H1 (cell line): Measurements from ENCODE around the gene SIRT7. TPM values are rescaled to one million over a fixed set of nuclear protein-coding genes. Genes with fewer than 3 reads are reported as not detected.

Source experiments
- CTCF ChIA-PET: fragments of 300-600 bp; sonication (Branson Sonifier 250); formaldehyde crosslinking; loops from one replicate; lab custom pipeline; 2021; ENCODE audit not compliant: partially characterized antibody; lab: Charles Lee
- POLR2A ChIA-PET: fragments of 300-600 bp; sonication (Branson Sonifier 250); formaldehyde crosslinking; loops from one replicate; lab custom pipeline; 2021; ENCODE audit warnings: inconsistent platforms; ENCODE audit not compliant: partially characterized antibody; lab: Charles Lee
- DNase-seq, 2 experiments: peaks; one replicate each; pipeline versions ENCODE4 v3.0.0 to v3.0.0-alpha.2; 2010 to 2022; ENCODE audit warnings: low spot score in 2 of 2, low read depth in 1 of 2, mixed read lengths in 1 of 2
- FAIRE-seq: peaks from 2 replicates; lab custom pipeline; 2011; peaks lifted over from hg19 to GRCh38; lab: Jason Lieb, UNC
- H2AFZ ChIP-seq: 2 replicates; pipeline ENCODE4 v1.8.1; 2012; ENCODE audit warnings: low read length, inconsistent platforms
- H2AK5ac ChIP-seq: 2 replicates; pipeline ENCODE4 v1.6.1; 2013; ENCODE audit warnings: low read depth, low read length
- H2BK120ac ChIP-seq: replicated peaks from 2 replicates; pipeline ENCODE3; 2013; ENCODE audit warnings: low read depth, low read length, inconsistent platforms
- H2BK12ac ChIP-seq: 2 replicates; pipeline ENCODE4 v1.6.1; 2013; ENCODE audit warnings: low read depth, low read length
- H2BK15ac ChIP-seq: 2 replicates; pipeline ENCODE4 v1.6.1; 2013; ENCODE audit warnings: low read length
- H2BK20ac ChIP-seq: 2 replicates; pipeline ENCODE4 v1.6.1; 2013; ENCODE audit warnings: low read length
- H2BK5ac ChIP-seq: 2 replicates; pipeline ENCODE4 v1.6.1; 2013; ENCODE audit warnings: low read depth, low read length
- H3K14ac ChIP-seq: 2 replicates; pipeline ENCODE4 v1.6.1; 2013; ENCODE audit warnings: inconsistent platforms; ENCODE audit not compliant: insufficient read length
- H3K18ac ChIP-seq: 2 replicates; pipeline ENCODE4 v1.6.1; 2013; ENCODE audit warnings: low read length; ENCODE audit errors: extremely low read depth
- H3K23ac ChIP-seq: 2 replicates; pipeline ENCODE4 v1.6.1; 2013; ENCODE audit warnings: inconsistent platforms; ENCODE audit not compliant: insufficient read length
- H3K23me2 ChIP-seq: 2 replicates; pipeline ENCODE4 v1.6.1; 2013; ENCODE audit warnings: low read depth, low read length
- H3K27ac ChIP-seq: 2 replicates; pipeline ENCODE4 v1.6.1; 2011; ENCODE audit warnings: low read depth, low read length, inconsistent platforms
- H3K27me3 ChIP-seq, 4 experiments: replicated peaks in 1 of 4; 1 replicate in 1 of 4; 2 replicates in 3 of 4; pipeline versions ENCODE4 v1.6.1 to v1.8.1; 2011 to 2013; ENCODE audit warnings: low read length in 3 of 4, mild to moderate bottlenecking in 3 of 4, inconsistent platforms in 2 of 4, mixed read lengths in 2 of 4, moderate library complexity in 1 of 4; ENCODE audit not compliant: control insufficient read depth in 3 of 4, insufficient read depth in 3 of 4; ENCODE audit errors: extremely low read depth in 1 of 4
- H3K36me3 ChIP-seq, 4 experiments: 2 replicates each; pipeline versions ENCODE4 v1.6.1 to v1.8.1; 2011 to 2013; ENCODE audit warnings: mild to moderate bottlenecking in 4 of 4, low read length in 3 of 4, moderate library complexity in 2 of 4, control low read depth in 1 of 4, inconsistent platforms in 1 of 4; ENCODE audit not compliant: insufficient read depth in 4 of 4, control insufficient read depth in 2 of 4
- H3K4ac ChIP-seq: replicated peaks from 2 replicates; pipeline ENCODE3; 2013; ENCODE audit warnings: low read length, low read depth, mixed read lengths, inconsistent platforms; ENCODE audit not compliant: insufficient read length
- H3K4me1 ChIP-seq, 4 experiments: replicated peaks in 1 of 4; 1 replicate in 1 of 4; 2 replicates in 3 of 4; pipeline versions ENCODE4 v1.6.1 to v1.8.1; 2011 to 2013; ENCODE audit warnings: low read length in 3 of 4, inconsistent platforms in 2 of 4, mixed read lengths in 1 of 4; ENCODE audit not compliant: insufficient read depth in 4 of 4, control insufficient read depth in 3 of 4
- H3K4me2 ChIP-seq, 2 experiments: 2 replicates each; pipeline versions ENCODE4 v1.6.1 to v1.8.1; 2011 to 2013; ENCODE audit warnings: low read depth in 2 of 2, low read length in 2 of 2, control low read depth in 1 of 2, inconsistent platforms in 1 of 2, mild to moderate bottlenecking in 1 of 2; ENCODE audit not compliant: insufficient read depth in 1 of 2
- H3K4me3 ChIP-seq, 4 experiments: fragments of 200-600, 300-600 bp in 1 of 4; sonication (generic), shearing (Covaris generic), sonication (Bioruptor Twin) in 1 of 4; 2 replicates each; pipeline versions ENCODE4 v1.5.1 to v1.8.1; 2011 to 2016; ENCODE audit warnings: low read length in 4 of 4, low read depth in 3 of 4, control low read depth in 2 of 4, inconsistent platforms in 2 of 4, mild to moderate bottlenecking in 2 of 4, mixed read lengths in 1 of 4, moderate library complexity in 1 of 4; ENCODE audit not compliant: insufficient read depth in 2 of 4; ENCODE audit errors: extremely low read depth in 1 of 4
- H3K56ac ChIP-seq: replicated peaks from 2 replicates; pipeline ENCODE3; 2013; ENCODE audit warnings: low read depth, mild to moderate bottlenecking, mixed read lengths, low read length, inconsistent platforms; ENCODE audit not compliant: insufficient read length
- H3K79me1 ChIP-seq: 2 replicates; pipeline ENCODE4 v1.6.1; 2013; ENCODE audit warnings: low read depth, low read length, control low read depth
- H3K79me2 ChIP-seq, 2 experiments: 2 replicates each; pipeline versions ENCODE4 v1.6.1 to v1.8.1; 2012 to 2013; ENCODE audit warnings: low read length in 2 of 2, mild to moderate bottlenecking in 2 of 2, inconsistent platforms in 1 of 2; ENCODE audit not compliant: insufficient read depth in 2 of 2, control insufficient read depth in 1 of 2
- H3K9ac ChIP-seq, 4 experiments: replicated peaks in 1 of 4; 1 replicate in 1 of 4; 2 replicates in 3 of 4; pipeline versions ENCODE4 v1.6.1 to v1.8.1; 2011 to 2013; ENCODE audit warnings: low read depth in 3 of 4, low read length in 3 of 4, control low read depth in 2 of 4, mild to moderate bottlenecking in 2 of 4, moderate library complexity in 2 of 4, inconsistent platforms in 1 of 4; ENCODE audit errors: extremely low read depth in 1 of 4
- H3K9me3 ChIP-seq, 2 experiments: 2 replicates each; pipeline versions ENCODE4 v1.6.1 to v1.8.1; 2012 to 2013; ENCODE audit warnings: mild to moderate bottlenecking in 2 of 2, moderate library complexity in 2 of 2, control low read depth in 1 of 2, inconsistent platforms in 1 of 2, low read depth in 1 of 2, low read length in 1 of 2, mixed read lengths in 1 of 2; ENCODE audit not compliant: insufficient read depth in 2 of 2
- H4K20me1 ChIP-seq, 2 experiments: replicated peaks in 1 of 2; 2 replicates each; pipeline versions ENCODE3 to v1.8.1; 2011 to 2013; ENCODE audit warnings: inconsistent platforms in 2 of 2, low read length in 2 of 2, mild to moderate bottlenecking in 1 of 2; ENCODE audit not compliant: insufficient read depth in 2 of 2, control insufficient read depth in 1 of 2
- H4K5ac ChIP-seq: 2 replicates; pipeline ENCODE4 v1.6.1; 2013; ENCODE audit warnings: low read length, low read depth, mixed read lengths, inconsistent platforms; ENCODE audit not compliant: insufficient read length
- H4K8ac ChIP-seq: 2 replicates; pipeline ENCODE4 v1.8.0; 2013; ENCODE audit warnings: mild to moderate bottlenecking, moderate library complexity, low read length, inconsistent platforms; ENCODE audit not compliant: insufficient read depth; ENCODE audit errors: extremely low read depth
- H4K91ac ChIP-seq: replicated peaks from 2 replicates; pipeline ENCODE3; 2013; ENCODE audit warnings: low read length, mixed read lengths, inconsistent platforms; ENCODE audit not compliant: insufficient read length
- ATF3 ChIP-seq: IDR thresholded peaks from 2 replicates; pipeline ENCODE4 v1.6.1; 2011; ENCODE audit warnings: low read depth, mild to moderate bottlenecking, low read length; ENCODE audit not compliant: insufficient read depth
- BACH1 ChIP-seq: IDR thresholded peaks from 2 replicates; pipeline ENCODE4 v1.6.1; 2012; ENCODE audit warnings: low read length, improper control_type of control experiment
- E2F6 ChIP-seq: IDR thresholded peaks from 2 replicates; pipeline ENCODE4 v1.6.1; 2012; ENCODE audit warnings: inconsistent platforms
- EZH2 ChIP-seq: fragments of 200-600 bp; sonication (generic); IDR thresholded peaks from 2 replicates; pipeline ENCODE4 v1.7.1; 2012; ENCODE audit warnings: low read depth, mild to moderate bottlenecking, moderate library complexity, low read length, inconsistent platforms; ENCODE audit not compliant: severe bottlenecking
- HDAC6 ChIP-seq: IDR thresholded peaks from one replicate; pipeline ENCODE4 v1.7.1; 2012; ENCODE audit warnings: low read depth, mild to moderate bottlenecking, inconsistent platforms, low read length, moderate library complexity
- RBBP5 ChIP-seq: IDR thresholded peaks from 2 replicates; pipeline ENCODE4 v1.7.1; 2012; ENCODE audit warnings: low read depth, mild to moderate bottlenecking, inconsistent platforms, low read length, moderate library complexity, borderline replicate concordance
- SAP30 ChIP-seq: fragments of 300-600 bp; sonication (generic); IDR thresholded peaks from 2 replicates; pipeline ENCODE4 v1.7.1; 2012; ENCODE audit warnings: low read length, moderate library complexity, mild to moderate bottlenecking, inconsistent platforms; ENCODE audit not compliant: insufficient read depth, insufficient replicate concordance
- SIRT6 ChIP-seq: IDR thresholded peaks from one replicate; pipeline ENCODE4 v1.7.1; 2012; ENCODE audit warnings: low read length, inconsistent platforms
- WGBS, 2 experiments: shearing (Covaris generic) in 1 of 2; methylation state at CpG; one replicate each; pipeline versions ENCODE4 v1.1.6 to v1.1.7; 2013 to 2015; ENCODE audit warnings: low lambda C conversion rate in 2 of 2, mixed read lengths in 2 of 2, inconsistent platforms in 1 of 2, low coverage in 1 of 2, missing lambda C conversion rate in 1 of 2; ENCODE audit not compliant: insufficient replicate concordance in 2 of 2, insufficient coverage in 1 of 2, insufficient read length in 1 of 2; ENCODE audit errors: extremely low coverage in 1 of 2, missing lambda C conversion rate in 1 of 2; 5-methylcytosine and 5-hydroxymethylcytosine counted together
- polyA plus RNA-seq, 7 experiments: library from polyadenylated mRNA; depleted of rRNA in 3 of 7; stranded (reverse) in 5 of 7; unstranded in 2 of 7; fragments of >200 nt in 5 of 7; fragments of 200-250 nt in 2 of 7; gene quantifications; 1 replicate in 5 of 7; 2 replicates in 1 of 7; 4 replicates in 1 of 7; pipeline versions ENCODE4 v1.2.1 to v1.2.3, GENCODE V29; 2011 to 2013; ENCODE audit warnings: missing spikeins in 2 of 7, mixed read lengths in 2 of 7
- total RNA-seq: library from RNA; stranded (reverse); fragmentation: NEBNext Ultra II Directional; extraction: Animal tissue kit (Norgen Biotek cat#: 25700); gene quantifications from 2 replicates; pipeline ENCODE4 v1.2.1, GENCODE V29; 2021

The SIRT7 gene
- total and polyA plus RNA-seq, 2 of the 8 experiments (the other 6 are each of a cell fraction or from before 2014, with no cell fraction given): 5.8 to 16.6 TPM

GRCh38 chr17:81900181-81900820 lies 17.7 kb downstream of the SIRT7 start:
- Histone ChIP-seq H3K4me3 (no peak overlapping the region), H4K8ac (no peak overlapping the region), H2BK20ac (no peak overlapping the region), H3K4me1 (peaks cover 0 to 8% (median 2%) of the 10 kb centered on the region in 4 experiments; a peak in 3 of 7 replicates), H3K56ac (no peak overlapping the region), H3K79me1 (peaks cover 3% of the 10 kb centered on the region; the same call in 1 of the 2 replicates), H2BK15ac (no peak overlapping the region), H2BK5ac (no peak overlapping the region), H3K27me3 (peaks cover 0 to 22% (median 14%) of the 10 kb centered on the region in 4 experiments; a peak in 5 of 7 replicates), H2BK120ac (no peak overlapping the region), H3K14ac (no peak overlapping the region), H2AFZ (no peak overlapping the region), H4K20me1 (peaks cover 2 to 11% of the 10 kb centered on the region in 2 experiments), H2AK5ac (no peak overlapping the region), H3K23ac (no peak overlapping the region), H3K4ac (no peak overlapping the region), H3K27ac (no peak overlapping the region), H3K4me2 (no peak overlapping the region), H3K36me3 (peaks cover 3 to 21% (median 13%) of the 10 kb centered on the region in 4 experiments; a peak in 7 of 8 replicates), H3K79me2 (no peaks in the 10 kb centered on the region), H3K9ac (no peak overlapping the region), H4K5ac (no peak overlapping the region), H4K91ac (no peak overlapping the region), H3K23me2 (peaks cover 6% of the 10 kb centered on the region; the same call in 1 of the 2 replicates), H3K9me3 (no peaks in the 10 kb centered on the region), H2BK12ac (no peak overlapping the region), H3K18ac (no peak overlapping the region)
- ChIA-PET POLR2A (interaction anchor here (1.0 to 3.4 kb wide), 3 partner anchors 9 to 24 kb away, joined by 3 to 29 read pairs (median 13); partner anchors contain the start of genes ALYREF, ANAPC11 and PCYT2), CTCF (interaction anchor here (2.7 kb wide), 1 partner anchor 31 kb away, joined by 10 read pairs; no protein-coding TSS in a partner anchor)
- DNase-seq (no peak), FAIRE-seq (no peak)
- WGBS, 2 experiments: 87% methylated on average over 18 of the region's 18 CpGs; no CpG with 5 or more reads in 1 of the 2 experiments
- TF ChIP-seq BACH1 (no peak), RBBP5 (no peak), E2F6 (no peak), HDAC6 (no peak), SIRT6 (no peak), ATF3 (no peak), SAP30 (no peak), EZH2 (no peak)
